Measurements from ENCODE around the gene CLP1.

The CLP1 gene

GRCh38 chr11:57652662-57653061 is 4.9 kb upstream of the CLP1 start:
- in situ Hi-C loops (cut with HindIII; ENCODE audit: low pct_unique_long_range_greater_than_20kb, low sequenced_read_pairs), result no loop called here
- TF ChIP-seq JUND (IDR thresholded peaks at IDR 0.05; ENCODE audit: low read depth), result no peak

DNA sequence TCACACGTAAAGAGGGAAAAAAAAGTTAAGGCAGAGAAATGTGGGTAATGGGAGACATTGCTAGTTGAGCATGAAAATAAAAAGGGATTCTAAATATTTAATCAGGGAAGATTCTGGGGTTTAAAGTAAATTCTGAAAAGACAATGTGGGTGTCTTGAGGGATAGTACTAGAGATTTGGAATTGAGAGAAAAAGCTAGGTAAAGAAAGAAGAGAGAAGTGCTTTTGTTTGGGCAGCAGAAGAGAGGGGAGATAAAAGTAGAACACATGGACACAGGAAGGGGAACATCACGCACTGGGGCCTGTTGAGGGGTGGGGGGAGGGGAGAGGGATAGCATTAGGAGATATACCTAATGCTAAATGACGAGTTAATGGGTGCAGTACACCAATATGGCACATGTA is 4.4 kb upstream of the CLP1 start:
- DNase-seq (ENCODE audit: low read depth in 1 of 2, low spot score in 1 of 2), result no peak

More at GRCh38 chr11:57652662-57653061, 4.9 kb upstream of the CLP1 start:
- no peak for DNase-seq (ENCODE audit: low read depth in 1 of 2, low spot score in 1 of 2)

DNA sequence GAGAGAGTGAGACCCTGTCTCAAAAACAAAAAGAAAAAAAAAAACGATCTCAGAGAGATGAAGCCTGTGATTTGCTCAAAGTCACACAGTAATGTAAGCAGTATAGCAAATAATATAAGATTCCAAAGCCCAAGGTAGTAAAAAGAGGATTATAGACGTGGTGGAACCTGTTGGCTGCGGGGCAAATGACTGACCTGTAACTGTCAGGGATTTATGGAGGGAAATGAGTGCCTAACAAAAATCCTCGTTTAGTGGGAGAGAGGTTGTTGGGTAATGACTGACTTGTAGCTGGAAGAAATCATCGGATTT is 723 bp upstream of the CLP1 start:
- in situ Hi-C loops (cut with HindIII; ENCODE audit: low pct_unique_long_range_greater_than_20kb, low sequenced_read_pairs), result no loop called here
- DNase-seq (ENCODE audit: low read depth in 1 of 2, low spot score in 1 of 2), result no peak
- TF ChIP-seq JUND (IDR thresholded peaks at IDR 0.05; ENCODE audit: low read depth), result no peak

More for the DNA sequence above, 4.4 kb upstream of the CLP1 start:
- in situ Hi-C loops (cut with HindIII; ENCODE audit: low pct_unique_long_range_greater_than_20kb, low sequenced_read_pairs), result no loop called here
- no peak for TF ChIP-seq JUND (IDR thresholded peaks at IDR 0.05; ENCODE audit: low read depth)

DNA sequence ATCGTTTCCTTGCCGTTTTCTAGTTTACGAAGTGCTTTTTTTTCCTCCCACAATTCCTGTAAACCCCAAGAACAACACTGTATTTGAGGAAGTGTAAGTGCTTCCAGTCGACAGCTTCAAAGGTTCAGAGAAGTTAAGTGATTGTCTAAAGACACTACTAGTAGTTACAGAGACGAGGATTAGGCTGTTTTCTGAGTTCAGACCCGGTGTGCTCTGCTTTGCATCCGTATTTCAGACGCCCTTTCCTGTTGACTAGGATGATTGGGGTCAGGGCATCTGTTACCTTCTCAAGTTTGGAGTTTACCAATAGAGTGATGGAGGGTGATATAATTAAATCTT is 430 bp downstream of the CLP1 start:
- no peak for TF ChIP-seq JUND (IDR thresholded peaks at IDR 0.05; ENCODE audit: low read depth)
- no peak for DNase-seq (ENCODE audit: low read depth in 1 of 2, low spot score in 1 of 2)
- in situ Hi-C loops (cut with HindIII; ENCODE audit: low pct_unique_long_range_greater_than_20kb, low sequenced_read_pairs), result no loop called here

DNA sequence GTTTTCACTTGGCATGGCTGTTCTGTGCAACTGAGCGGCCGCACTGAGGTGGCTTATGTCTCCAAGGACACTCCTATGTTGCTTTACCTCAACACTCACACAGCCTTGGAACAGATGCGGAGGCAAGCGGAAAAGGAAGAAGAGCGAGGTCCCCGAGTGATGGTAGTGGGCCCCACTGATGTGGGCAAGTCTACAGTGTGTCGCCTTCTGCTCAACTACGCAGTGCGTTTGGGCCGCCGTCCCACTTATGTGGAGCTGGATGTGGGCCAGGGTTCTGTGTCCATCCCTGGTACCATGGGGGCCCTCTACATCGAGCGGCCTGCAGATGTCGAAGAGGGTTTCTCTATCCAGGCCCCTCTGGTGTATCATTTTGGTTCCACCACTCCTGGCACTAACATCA is 2.1 kb downstream of the CLP1 start:
- in situ Hi-C loops (cut with HindIII; ENCODE audit: low pct_unique_long_range_greater_than_20kb, low sequenced_read_pairs), result no loop called here
- TF ChIP-seq JUND (IDR thresholded peaks at IDR 0.05; ENCODE audit: low read depth), result no peak
- no peak for DNase-seq (ENCODE audit: low read depth in 1 of 2, low spot score in 1 of 2)

GRCh38 chr11:57662893-57663292 is 5.3 kb downstream of the CLP1 start:
- in situ Hi-C loops (cut with HindIII; ENCODE audit: low pct_unique_long_range_greater_than_20kb, low sequenced_read_pairs), result no loop called here
- TF ChIP-seq JUND (IDR thresholded peaks at IDR 0.05; ENCODE audit: low read depth), result no peak
- peak in 1 of 2 experiments; percentile 71 for DNase-seq (ENCODE audit: low read depth in 1 of 2, low spot score in 1 of 2)

DNA sequence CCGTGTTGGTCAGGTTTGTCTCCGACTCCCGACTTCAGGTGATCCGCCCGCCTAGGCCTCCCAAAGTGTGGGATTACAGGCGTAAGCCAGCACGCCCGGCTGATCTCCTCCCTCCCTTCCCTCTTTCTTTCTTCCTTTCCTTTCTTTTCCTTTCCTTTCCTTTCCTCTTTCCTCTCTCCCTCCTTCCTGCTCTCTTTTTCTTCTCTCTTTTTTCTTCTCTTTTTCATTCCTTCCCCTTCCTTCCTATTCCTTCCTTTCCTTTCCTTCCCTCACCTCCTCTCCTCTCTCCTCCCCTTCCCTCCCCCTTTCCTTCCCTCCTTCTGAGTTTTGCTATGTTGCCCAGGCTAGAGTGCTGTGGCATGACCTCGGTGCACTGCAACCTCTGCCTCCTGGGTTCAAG is 6.4 kb downstream of the CLP1 start:
- in situ Hi-C loops (cut with HindIII; ENCODE audit: low pct_unique_long_range_greater_than_20kb, low sequenced_read_pairs), result no loop called here
- no peak for DNase-seq (ENCODE audit: low read depth in 1 of 2, low spot score in 1 of 2)
- TF ChIP-seq JUND (IDR thresholded peaks at IDR 0.05; ENCODE audit: low read depth), result no peak

DNA sequence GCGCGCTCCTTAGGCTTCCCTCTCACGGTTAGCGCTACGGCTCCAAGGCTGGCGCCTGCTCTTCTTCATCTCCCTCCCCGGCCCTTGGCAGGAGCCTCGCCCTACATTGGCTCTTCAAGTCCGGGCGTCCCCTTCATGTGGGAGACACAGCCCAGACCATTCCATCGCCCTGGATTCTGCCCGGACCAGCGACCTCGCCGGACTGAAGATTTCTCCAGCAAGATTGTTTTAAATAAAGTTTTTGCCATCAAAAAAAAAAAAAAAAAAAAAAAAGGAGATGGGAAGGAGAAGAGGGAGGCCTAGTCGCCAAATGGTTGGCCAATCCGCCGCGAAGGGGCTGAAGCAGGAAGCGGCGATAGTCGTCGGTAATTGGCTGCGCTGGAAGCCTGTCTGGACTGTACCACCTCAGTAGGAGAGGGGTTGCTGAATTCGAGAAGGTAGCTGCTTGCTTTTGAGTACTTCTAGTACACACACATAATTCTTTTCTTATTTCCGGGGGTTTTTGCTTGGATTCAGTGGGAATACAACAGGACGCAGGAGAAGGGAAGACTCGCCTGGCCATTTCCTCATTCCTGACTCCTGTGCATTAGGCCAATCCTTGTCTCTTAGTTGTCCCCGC is 9.7 kb downstream of the CLP1 start:
- in situ Hi-C loops (cut with HindIII; ENCODE audit: low pct_unique_long_range_greater_than_20kb, low sequenced_read_pairs), result no loop called here
- peak; percentile 94 to 99 for DNase-seq (ENCODE audit: low read depth in 1 of 2, low spot score in 1 of 2)
- TF ChIP-seq JUND (IDR thresholded peaks at IDR 0.05; ENCODE audit: low read depth), result peak; percentile 40; the same call in 1 of the 2 replicates

DNA sequence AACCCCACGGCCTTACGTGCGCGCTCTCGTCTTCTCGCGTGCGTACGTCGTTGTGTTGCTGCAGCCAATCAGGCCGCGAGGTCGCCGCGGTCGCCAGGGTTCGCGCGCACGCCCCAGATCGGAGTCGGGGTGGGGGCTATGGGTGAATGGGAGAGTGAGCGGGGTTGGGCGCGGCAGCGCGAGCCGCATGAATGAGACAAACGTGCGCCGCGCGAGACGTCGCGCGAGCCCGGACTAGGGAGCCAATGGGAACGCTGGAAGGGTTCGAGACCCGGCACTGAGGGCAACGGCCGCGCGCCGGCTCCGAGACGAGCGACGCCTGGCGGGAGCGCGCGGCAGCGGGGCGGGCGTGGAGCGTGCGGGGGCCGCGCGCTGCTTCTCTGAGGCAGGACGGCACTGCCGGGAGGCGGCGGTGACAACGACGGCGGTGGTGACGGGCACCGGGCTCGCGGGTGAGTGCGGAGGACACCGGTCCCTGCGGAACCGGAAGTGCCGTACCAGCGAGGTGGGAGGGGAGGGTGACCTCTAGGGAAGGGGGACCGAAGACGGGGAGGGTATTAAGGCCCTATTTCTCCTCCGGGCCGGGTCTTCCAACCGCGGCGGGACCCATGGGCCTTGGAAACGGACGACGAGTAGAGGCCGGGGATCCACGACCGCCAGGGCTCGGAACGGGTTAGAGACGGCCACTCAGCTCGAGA is 10.3 kb downstream of the CLP1 start, which contains the start of gene ZDHHC5:
ZDHHC5 (plus strand) TSS at position 379 of the 698 bp plus-strand sequence. CDS start 4,977 bp downstream, outside the sequence.
- DNase-seq (ENCODE audit: low read depth in 1 of 2, low spot score in 1 of 2), result peak; percentile 99 to 100
- in situ Hi-C loops (cut with HindIII; ENCODE audit: low pct_unique_long_range_greater_than_20kb, low sequenced_read_pairs), result no loop called here
- no peak for TF ChIP-seq JUND (IDR thresholded peaks at IDR 0.05; ENCODE audit: low read depth)

GRCh38 chr11:57668434-57668782 is 10.8 kb downstream of the CLP1 start:
- DNase-seq (ENCODE audit: low read depth in 1 of 2, low spot score in 1 of 2), result peak in 1 of 2 experiments; percentile 52
- in situ Hi-C loops (cut with HindIII; ENCODE audit: low pct_unique_long_range_greater_than_20kb, low sequenced_read_pairs), result no loop called here
- no peak for TF ChIP-seq JUND (IDR thresholded peaks at IDR 0.05; ENCODE audit: low read depth)

DNA sequence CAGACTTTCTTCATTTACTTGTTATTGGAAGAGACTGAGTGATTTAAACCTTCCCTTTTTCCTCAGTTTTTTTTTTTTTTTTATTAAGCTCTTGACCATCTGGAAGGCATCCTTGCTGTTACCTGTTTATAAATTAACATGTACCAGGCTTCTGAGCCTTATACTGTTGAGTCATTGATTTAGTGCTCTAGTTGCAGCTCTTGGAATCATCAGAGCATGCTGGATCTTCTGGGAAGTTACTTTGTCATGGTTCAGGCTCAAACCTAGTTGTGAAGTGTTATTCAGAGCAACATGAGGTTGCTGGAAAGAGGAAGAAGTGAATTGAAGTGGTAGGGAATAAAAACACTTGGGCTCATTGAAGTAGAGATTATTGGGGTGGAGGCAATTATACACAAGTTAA is 16.7 kb downstream of the CLP1 start:
- TF ChIP-seq JUND (IDR thresholded peaks at IDR 0.05; ENCODE audit: low read depth), result no peak
- DNase-seq (ENCODE audit: low read depth in 1 of 2, low spot score in 1 of 2), result no peak
- in situ Hi-C loops (cut with HindIII; ENCODE audit: low pct_unique_long_range_greater_than_20kb, low sequenced_read_pairs), result no loop called here

- TF ChIP-seq JUND (IDR thresholded peaks at IDR 0.05; ENCODE audit: low read depth), result no peak
- in situ Hi-C loops (cut with HindIII; ENCODE audit: low pct_unique_long_range_greater_than_20kb, low sequenced_read_pairs), result no loop called here
- DNase-seq (ENCODE audit: low read depth in 1 of 2, low spot score in 1 of 2), result peak in 1 of 2 experiments; percentile 62
Observed at GRCh38 chr11:57675176-57675941, 17.8 kb downstream of the CLP1 start.

- in situ Hi-C loops (cut with HindIII; ENCODE audit: low pct_unique_long_range_greater_than_20kb, low sequenced_read_pairs), result no loop called here
- DNase-seq (ENCODE audit: low read depth in 1 of 2, low spot score in 1 of 2), result no peak
- TF ChIP-seq JUND (IDR thresholded peaks at IDR 0.05; ENCODE audit: low read depth), result no peak
Observed at GRCh38 chr11:57679396-57679795, 21.8 kb downstream of the CLP1 start.

All from T47D (cell line).